Right renal cortex interstitium (tissue), 3 donors: ENCODE data around the gene FAM24A. TPM values are rescaled to one million over a fixed set of nuclear protein-coding genes. Genes with fewer than 3 reads are reported as not detected.

ENCODE experiments used
- DNase-seq, 3 donors: peaks; one replicate each; pipeline ENCODE4 v3.0.0-alpha.2; 2013; ENCODE audit warnings: low read depth in 3 of 3, low spot score in 2 of 3
- polyA plus RNA-seq, 3 donors: library from polyadenylated mRNA; unstranded; fragments of 120-200 nt; gene quantifications; one replicate each; pipeline ENCODE4 v1.2.1, GENCODE V29; 2013; ENCODE audit not compliant: insufficient read length in 3 of 3

Gene FAM24A
- polyA plus RNA-seq, 3 donors = not detected

DNA sequence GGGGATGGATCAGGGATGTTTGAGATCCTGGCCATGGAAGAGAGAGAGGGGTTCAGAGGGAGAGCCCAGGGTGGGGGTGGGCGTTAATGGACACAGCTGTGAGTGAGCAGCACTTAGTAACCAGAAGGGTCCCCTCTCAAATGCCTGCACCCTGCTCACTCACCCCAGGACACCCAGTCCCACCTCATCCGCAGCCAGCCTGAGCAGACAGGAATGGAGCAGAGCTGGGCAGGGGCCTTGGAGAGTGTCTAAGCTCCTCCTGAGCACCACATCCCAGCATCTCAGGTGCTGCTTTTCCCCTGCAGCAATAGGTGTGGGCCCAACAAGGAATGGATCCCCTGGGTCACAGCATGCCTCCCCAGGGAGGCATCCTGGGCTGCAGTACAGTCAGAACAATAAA lies 5.3 kb downstream of the FAM24A start:
- no peak for DNase-seq

- no peak for DNase-seq
Observed at GRCh38 chr10:122930140-122930539, 19.7 kb downstream of the FAM24A start.

GRCh38 chr10:122931088-122931906 lies 20.9 kb downstream of the FAM24A start:
- DNase-seq = no peak

DNA sequence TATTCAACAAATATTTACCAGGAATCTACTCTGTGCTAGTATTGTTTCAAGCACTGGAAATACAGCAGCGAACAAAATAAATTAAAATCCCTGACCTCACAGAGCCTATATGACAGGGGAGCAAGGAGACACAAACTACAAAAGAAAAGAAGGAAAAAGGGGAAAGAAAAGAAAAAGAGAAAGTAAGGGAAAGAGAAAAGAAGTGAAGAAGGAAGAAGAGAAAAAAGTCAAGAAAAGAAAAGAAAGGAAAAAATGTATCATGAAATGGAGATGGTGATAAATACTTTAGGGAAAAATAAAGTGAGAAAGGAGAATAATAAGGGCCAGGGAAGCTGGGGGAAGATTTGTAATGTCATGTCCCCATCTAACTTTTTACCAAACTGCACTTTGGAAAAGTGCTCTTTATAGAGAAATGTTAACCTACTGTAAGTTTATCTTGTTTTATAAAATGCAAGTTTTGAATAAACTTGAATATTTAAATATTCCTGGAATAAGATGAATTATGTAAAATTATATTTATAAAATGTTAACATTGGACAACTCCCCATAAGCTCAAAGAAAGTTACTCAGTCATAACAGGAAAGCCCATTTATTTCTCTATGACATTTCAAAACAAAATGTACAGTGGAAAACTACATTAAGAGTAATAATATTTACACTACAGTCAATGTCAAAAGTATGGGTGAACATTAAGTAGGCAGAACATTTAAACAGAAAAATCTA lies 28.9 kb downstream of the FAM24A start:
- DNase-seq = no peak

DNA sequence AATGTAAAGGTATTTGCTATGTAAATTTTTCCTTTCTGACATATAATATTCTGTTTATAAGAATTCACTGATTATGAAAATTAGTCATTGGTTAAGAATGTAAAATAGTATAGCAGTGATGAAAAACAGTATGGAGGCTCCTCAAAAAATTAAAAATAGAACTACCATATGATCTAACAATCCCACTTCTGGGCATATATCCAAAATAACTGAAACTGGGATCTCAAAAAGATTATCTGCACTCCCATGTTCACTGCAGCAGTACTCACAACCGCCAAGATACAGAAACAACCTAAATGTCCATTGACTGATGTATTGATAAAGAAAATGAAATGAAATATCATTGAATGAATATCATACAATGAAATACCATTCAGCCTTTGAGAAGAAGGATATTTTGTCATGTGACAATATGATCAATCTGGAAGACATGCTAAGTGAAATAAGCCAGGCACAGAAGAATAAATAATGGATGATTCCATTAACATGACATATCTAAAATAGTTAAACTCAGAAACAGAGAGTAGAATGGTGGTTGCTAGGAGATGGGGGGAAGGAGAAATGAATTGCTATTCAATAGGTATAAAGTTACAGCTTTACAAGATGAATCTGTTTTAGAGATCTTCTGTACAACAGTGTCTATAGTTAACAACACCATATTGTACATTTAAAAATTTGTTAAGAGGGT lies 29.6 kb downstream of the FAM24A start:
- DNase-seq = no peak

DNA sequence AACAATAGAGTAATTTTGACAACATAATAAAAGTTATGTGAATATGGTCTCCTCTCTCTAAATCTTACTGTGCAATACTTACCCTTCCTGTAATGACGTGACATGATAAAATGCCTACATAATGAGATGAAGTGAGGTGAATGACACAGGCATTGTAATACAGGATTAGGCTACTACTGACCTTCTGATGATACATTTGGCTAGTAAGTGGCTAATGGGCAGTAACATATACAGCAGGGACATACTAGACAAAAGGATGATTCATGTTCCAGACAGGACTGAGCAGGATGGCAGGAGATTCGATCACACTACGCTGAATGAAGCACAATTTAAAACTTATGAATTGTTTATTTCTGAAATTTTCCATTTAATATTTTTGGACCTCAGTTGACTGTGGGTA lies 38.9 kb downstream of the FAM24A start:
- DNase-seq = no peak

GRCh38 chr10:122953902-122954730 lies 43.7 kb downstream of the FAM24A start, which contains the start of gene C10orf88:
Gene C10orf88 (minus strand): TSS chr10:122954227. CDS start chr10:122954178, 49 bp downstream.
- peak; percentile 93 to 96 (median 95) for DNase-seq

- no peak for DNase-seq
Observed at GRCh38 chr10:122954731-122955050, 44.3 kb downstream of the FAM24A start.

DNA sequence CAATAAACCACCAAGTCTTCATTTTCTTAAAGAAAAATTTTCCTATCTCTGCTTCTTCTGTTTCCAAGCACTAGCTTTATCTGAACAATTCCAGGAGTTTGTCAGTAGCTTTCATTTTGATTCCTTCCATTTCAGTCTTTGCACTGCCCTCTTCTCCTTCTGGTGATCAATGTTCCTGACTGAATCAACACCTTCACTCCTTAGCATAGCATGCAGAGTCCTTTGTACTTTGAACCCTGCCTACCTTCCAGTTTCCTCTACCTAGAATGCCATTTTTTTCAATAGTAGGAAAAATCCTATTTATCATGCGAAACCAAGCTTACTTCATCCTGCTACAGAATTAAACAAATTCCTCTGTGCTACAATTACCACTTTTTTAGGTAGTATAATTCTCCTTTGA lies 45.5 kb downstream of the FAM24A start:
- DNase-seq = no peak

GRCh38 chr10:122957474-122957873 lies 47.1 kb downstream of the FAM24A start:
- no peak for DNase-seq

DNA sequence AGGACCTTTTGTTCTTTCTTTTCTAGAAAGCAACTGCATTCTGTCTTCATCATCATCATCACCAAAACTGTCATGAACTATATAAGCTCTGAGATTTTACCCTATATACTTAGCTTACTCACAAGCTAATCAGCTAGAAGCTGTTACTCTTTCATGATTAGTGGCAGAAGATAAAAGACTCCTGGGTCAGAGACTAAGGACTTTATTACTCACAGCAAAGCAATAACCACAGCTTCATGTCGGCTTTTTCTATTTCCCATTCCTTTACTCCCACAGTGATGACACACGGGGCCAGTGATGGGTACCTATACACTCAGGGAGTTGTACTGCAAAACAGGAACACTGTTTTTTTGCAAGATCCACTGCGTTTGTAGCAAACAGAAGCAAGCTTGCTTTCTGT lies 52.0 kb downstream of the FAM24A start:
- no peak for DNase-seq

Other genes with a start within 250 kb of the FAM24A start
- gene C10orf120, start 210.8 kb upstream of the FAM24A start, polyA plus RNA-seq = not detected
- 1 to 10 TPM; 1.4 to 2.3 (median 1.6) TPM for gene CUZD1, start 64.8 kb upstream of the FAM24A start, polyA plus RNA-seq
- gene FAM24B, start 31.0 kb upstream of the FAM24A start, polyA plus RNA-seq = 1 to 10 TPM; 3.2 to 7.2 (median 3.8) TPM
- 10 to 100 TPM; 18.2 to 21.2 (median 21.0) TPM for gene C10orf88, start 43.6 kb downstream of the FAM24A start, polyA plus RNA-seq
- 10 to 100 TPM in 1 of 3 donors, 1 to 10 TPM in 2; 8.7 to 11.8 (median 9.2) TPM for gene PSTK, start 69.8 kb downstream of the FAM24A start, polyA plus RNA-seq
- 10 to 100 TPM; 18.7 to 22.5 (median 21.3) TPM for gene IKZF5, start 98.2 kb downstream of the FAM24A start, polyA plus RNA-seq
- 10 to 100 TPM; 25.3 to 26.5 (median 25.9) TPM for gene ACADSB, start 98.4 kb downstream of the FAM24A start, polyA plus RNA-seq
- not detected for gene HMX3, start 225.4 kb downstream of the FAM24A start, polyA plus RNA-seq
- 1 to 10 TPM; 1.4 to 1.6 (median 1.4) TPM for gene HMX2, start 237.5 kb downstream of the FAM24A start, polyA plus RNA-seq
- gene BUB3, start 243.8 kb downstream of the FAM24A start, polyA plus RNA-seq = 100 to 1,000 TPM; 120 to 123 (median 122) TPM